RWPE1 (cell line): Measurements from ENCODE around the gene LILRA5.
"Not testable (repeated sequence)": the region's sequence is repeated elsewhere in the genome, so short reads cannot be mapped to it uniquely, and the experiment has no call there.

Experiments
- CTCF ChIA-PET: fragments of 350-600 bp; sonication (Branson Sonifier 250); formaldehyde crosslinking; extraction: SDS; loops from one replicate; lab custom pipeline; 2021; lab: Yijun Ruan, JAX
- POLR2A ChIA-PET: fragments of 400-600 bp; formaldehyde crosslinking; extraction: SDS; loops from one replicate; lab custom pipeline; 2020; ENCODE audit warnings: antibody characterized with exemption; ENCODE audit not compliant: low non-redundant PET; lab: Yijun Ruan, JAX
- DNase-seq: peaks from one replicate; pipeline ENCODE4 v3.0.0; 2012; ENCODE audit warnings: low spot score
- H3K27ac ChIP-seq: fragments of 450-650 bp; 2 replicates; pipeline ENCODE4 v1.5.1; 2017
- CTCF ChIP-seq: fragments of 450-650 bp; conservative IDR thresholded peaks from 2 replicates; pipeline ENCODE4 v1.5.1; 2017; ENCODE audit warnings: low read depth, mild to moderate bottlenecking

The LILRA5 gene

GRCh38 chr19:54333586-54334298 is 20.8 kb upstream of the LILRA5 start:
- no peak overlapping the region for H3K27ac ChIP-seq
- ChIA-PET POLR2A (no interaction called here), CTCF (interaction anchor here (0.6 to 0.7 kb wide), 3 partner anchors 13 to 755 kb away, joined by 3 to 5 read pairs (median 3); no protein-coding TSS in a partner anchor)
- TF ChIP-seq CTCF = no peak
- DNase-seq = no peak

GRCh38 chr19:54332149-54332548 is 19.2 kb upstream of the LILRA5 start:
- H3K27ac ChIP-seq = no peak overlapping the region
- no peak for TF ChIP-seq CTCF
- DNase-seq = no peak
- CTCF ChIA-PET = interaction anchor here (0.6 to 1.2 kb wide), 2 partner anchors 57 to 66 kb away, joined by 3 to 5 read pairs; no protein-coding TSS in a partner anchor
- POLR2A ChIA-PET = no interaction called here

- no peak for TF ChIP-seq CTCF
- DNase-seq = no peak
- H3K27ac ChIP-seq = no peak overlapping the region
- CTCF ChIA-PET = interaction anchor here (1.2 kb wide), 1 partner anchor 66 kb away, joined by 3 read pairs; no protein-coding TSS in a partner anchor
- POLR2A ChIA-PET = no interaction called here
Measured at GRCh38 chr19:54331626-54332025, 18.7 kb upstream of the LILRA5 start.

- no peak for DNase-seq
- ChIA-PET CTCF (no interaction called here), POLR2A (no interaction called here)
- no peak for TF ChIP-seq CTCF
- no peak overlapping the region for H3K27ac ChIP-seq
Measured at GRCh38 chr19:54329476-54330165, 16.7 kb upstream of the LILRA5 start.

GRCh38 chr19:54328781-54329180 is 15.8 kb upstream of the LILRA5 start:
- H3K27ac ChIP-seq, POLR2A ChIA-PET, DNase-seq, CTCF ChIA-PET: not testable (repeated sequence)

- TF ChIP-seq CTCF = no peak
- ChIA-PET POLR2A (no interaction called here), CTCF (interaction anchor here (0.6 to 1.7 kb wide), 3 partner anchors 9 to 130 kb away, joined by 3 to 6 read pairs (median 3); no protein-coding TSS in a partner anchor)
- no peak for DNase-seq
- H3K27ac ChIP-seq = no peak overlapping the region
Measured at GRCh38 chr19:54325631-54326030, 12.7 kb upstream of the LILRA5 start.
